Keratinocyte (primary cell): ENCODE measurements around the gene ATP1A4. TPM values are rescaled to one million over a fixed set of nuclear protein-coding genes. Genes with fewer than 3 reads are reported as not detected.

Experiments used
- DNase-seq: peaks from one replicate; pipeline ENCODE4 v3.0.0-alpha.2; 2011; ENCODE audit warnings: low read depth, missing footprints, low spot score
- FAIRE-seq: peaks from 2 replicates; lab custom pipeline; 2011; peaks lifted over from hg19 to GRCh38; lab: Jason Lieb, UNC
- H2AFZ ChIP-seq: 2 replicates; pipeline ENCODE4 v1.6.0; 2012; ENCODE audit warnings: low read length, control low read depth, inconsistent platforms; ENCODE audit not compliant: control insufficient read depth
- H3K27ac ChIP-seq: 2 replicates; pipeline ENCODE4 v1.5.1; 2011; ENCODE audit warnings: low read length; ENCODE audit not compliant: control insufficient read depth, insufficient read depth
- H3K27me3 ChIP-seq: 3 replicates; pipeline ENCODE4 v1.6.0; 2011; ENCODE audit warnings: low read length; ENCODE audit not compliant: control insufficient read depth, insufficient read depth; ENCODE audit errors: extremely low read depth
- H3K36me3 ChIP-seq, 2 experiments: 2 replicates in 1 of 2; 3 replicates in 1 of 2; pipeline ENCODE4 v1.5.1; 2011; ENCODE audit warnings: low read length in 2 of 2, mild to moderate bottlenecking in 1 of 2; ENCODE audit not compliant: control insufficient read depth in 2 of 2, insufficient read depth in 2 of 2; ENCODE audit errors: extremely low read depth in 1 of 2
- H3K4me1 ChIP-seq: 3 replicates; pipeline ENCODE4 v1.5.1; 2011; ENCODE audit warnings: low read length; ENCODE audit not compliant: control insufficient read depth, insufficient read depth; ENCODE audit errors: extremely low read depth
- H3K4me2 ChIP-seq: 3 replicates; pipeline ENCODE4 v1.6.0; 2011; ENCODE audit warnings: low read depth, low read length; ENCODE audit not compliant: control insufficient read depth, insufficient read depth; ENCODE audit errors: extremely low read depth
- H3K4me3 ChIP-seq, 3 experiments: fragments of 200-600 bp in 1 of 3; sonication (generic) in 1 of 3; 2 replicates in 2 of 3; 3 replicates in 1 of 3; pipeline ENCODE4 v1.5.1; 2011 to 2016; ENCODE audit warnings: low read length in 3 of 3, mild to moderate bottlenecking in 3 of 3, control low read depth in 2 of 3, inconsistent platforms in 1 of 3, low read depth in 1 of 3, mixed read lengths in 1 of 3, mixed run types in 1 of 3, moderate library complexity in 1 of 3; ENCODE audit not compliant: control insufficient read depth in 2 of 3, insufficient read depth in 2 of 3; ENCODE audit errors: extremely low read depth in 1 of 3
- H3K79me2 ChIP-seq: 2 replicates; pipeline ENCODE4 v1.6.0; 2012; ENCODE audit warnings: low read length; ENCODE audit not compliant: control insufficient read depth, insufficient read depth
- H3K9ac ChIP-seq: 3 replicates; pipeline ENCODE4 v1.6.0; 2011; ENCODE audit warnings: low read length; ENCODE audit not compliant: control insufficient read depth, insufficient read depth; ENCODE audit errors: extremely low read depth
- H3K9me1 ChIP-seq: 3 replicates; pipeline ENCODE4 v1.6.0; 2011; ENCODE audit warnings: low read length; ENCODE audit not compliant: control insufficient read depth, insufficient read depth; ENCODE audit errors: extremely low read depth
- H3K9me3 ChIP-seq: 2 replicates; pipeline ENCODE4 v1.5.1; 2012; ENCODE audit warnings: low read depth, low read length; ENCODE audit not compliant: control insufficient read depth
- H4K20me1 ChIP-seq: 3 replicates; pipeline ENCODE4 v1.6.0; 2011; ENCODE audit warnings: low read length; ENCODE audit not compliant: control insufficient read depth, insufficient read depth; ENCODE audit errors: extremely low read depth
- EZH2 ChIP-seq: IDR thresholded peaks from one replicate; pipeline ENCODE4 v1.6.1; 2012; ENCODE audit warnings: inconsistent platforms, mild to moderate bottlenecking, low read length, moderate library complexity
- dilution Hi-C: fragments of 300-500 bp; cut with MboI; formaldehyde crosslinking; loops from one replicate; pipeline ENCODE4 v1.7.0; 2020; ENCODE audit warnings: low sequenced_read_pairs; ENCODE audit not compliant: extremely low pct_ligation_motif_present
- polyA plus RNA-seq, 5 experiments: library from polyadenylated mRNA; depleted of rRNA in 3 of 5; stranded (reverse) in 3 of 5; stranded (forward) in 1 of 5; unstranded in 1 of 5; fragments of >200 nt; gene quantifications; 1 replicate in 1 of 5; 2 replicates in 3 of 5; 3 replicates in 1 of 5; pipeline versions ENCODE4 v1.2.1 to v1.2.3, GENCODE V29; 2011 to 2012; ENCODE audit warnings: missing spikeins in 2 of 5, low read depth in 1 of 5, low replicate concordance in 1 of 5
- TF ChIP-seq, protein P1 (sequence below), 3 experiments: IDR thresholded peaks in 1 of 3; conservative IDR thresholded peaks in 1 of 3; optimal IDR thresholded peaks in 1 of 3; 2 replicates in 2 of 3; 3 replicates in 1 of 3; pipeline versions ENCODE3 to v1.5.1; 2011; ENCODE audit warnings: low read length in 3 of 3, mild to moderate bottlenecking in 3 of 3, moderate library complexity in 2 of 3, control low read depth in 1 of 3, inconsistent platforms in 1 of 3; ENCODE audit not compliant: insufficient read depth in 2 of 3; ENCODE audit errors: extremely low read depth in 1 of 3

ATP1A4 gene
- polyA plus RNA-seq, 1 donor (not counting 4 experiments of a cell fraction or from before 2014, with no cell fraction given): not detected

- Histone ChIP-seq H3K4me3 (no peak overlapping the region), H3K4me1 (peaks cover 14% of the 10 kb centered on the region), H2AFZ (no peak overlapping the region), H3K9me1 (no peaks in the 10 kb centered on the region), H3K4me2 (no peak overlapping the region), H3K9me3 (no peaks in the 10 kb centered on the region), H3K9ac (no peak overlapping the region), H3K27me3 (no peaks in the 10 kb centered on the region), H4K20me1 (no peaks in the 10 kb centered on the region), H3K79me2 (no peaks in the 10 kb centered on the region), H3K36me3 (peaks cover 17 to 34% of the 10 kb centered on the region in 2 experiments), H3K27ac (no peak overlapping the region)
- dilution Hi-C loops: no loop called here
- DNase-seq (no peak), FAIRE-seq (no peak)
- TF ChIP-seq, protein P1, sequence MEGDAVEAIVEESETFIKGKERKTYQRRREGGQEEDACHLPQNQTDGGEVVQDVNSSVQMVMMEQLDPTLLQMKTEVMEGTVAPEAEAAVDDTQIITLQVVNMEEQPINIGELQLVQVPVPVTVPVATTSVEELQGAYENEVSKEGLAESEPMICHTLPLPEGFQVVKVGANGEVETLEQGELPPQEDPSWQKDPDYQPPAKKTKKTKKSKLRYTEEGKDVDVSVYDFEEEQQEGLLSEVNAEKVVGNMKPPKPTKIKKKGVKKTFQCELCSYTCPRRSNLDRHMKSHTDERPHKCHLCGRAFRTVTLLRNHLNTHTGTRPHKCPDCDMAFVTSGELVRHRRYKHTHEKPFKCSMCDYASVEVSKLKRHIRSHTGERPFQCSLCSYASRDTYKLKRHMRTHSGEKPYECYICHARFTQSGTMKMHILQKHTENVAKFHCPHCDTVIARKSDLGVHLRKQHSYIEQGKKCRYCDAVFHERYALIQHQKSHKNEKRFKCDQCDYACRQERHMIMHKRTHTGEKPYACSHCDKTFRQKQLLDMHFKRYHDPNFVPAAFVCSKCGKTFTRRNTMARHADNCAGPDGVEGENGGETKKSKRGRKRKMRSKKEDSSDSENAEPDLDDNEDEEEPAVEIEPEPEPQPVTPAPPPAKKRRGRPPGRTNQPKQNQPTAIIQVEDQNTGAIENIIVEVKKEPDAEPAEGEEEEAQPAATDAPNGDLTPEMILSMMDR (optimal IDR thresholded peaks at IDR 0.05 in 1 of 3, IDR thresholded peaks at IDR 0.05 in 1 of 3, conservative IDR thresholded peaks at IDR 0.05 in 1 of 3; ENCODE audit: extremely low read depth in 1 of 3, insufficient read depth in 2 of 3, low read length in 3 of 3): no peak
- no peak for TF ChIP-seq EZH2
Observed at GRCh38 chr1:160225345-160225744, 73.9 kb downstream of the ATP1A4 start.

- Histone ChIP-seq H4K20me1 (no peaks in the 10 kb centered on the region), H2AFZ (no peak overlapping the region), H3K4me2 (no peak overlapping the region), H3K27me3 (no peaks in the 10 kb centered on the region), H3K4me3 (no peak overlapping the region), H3K36me3 (peaks cover 19 to 32% of the 10 kb centered on the region in 2 experiments), H3K79me2 (no peaks in the 10 kb centered on the region), H3K9me1 (no peaks in the 10 kb centered on the region), H3K27ac (no peak overlapping the region), H3K9me3 (no peaks in the 10 kb centered on the region), H3K4me1 (peaks cover 14% of the 10 kb centered on the region), H3K9ac (no peak overlapping the region)
- FAIRE-seq: no peak
- no peak for DNase-seq
- dilution Hi-C loops: no loop called here
- TF ChIP-seq, protein P1 (optimal IDR thresholded peaks at IDR 0.05 in 1 of 3, IDR thresholded peaks at IDR 0.05 in 1 of 3, conservative IDR thresholded peaks at IDR 0.05 in 1 of 3; ENCODE audit: extremely low read depth in 1 of 3, insufficient read depth in 2 of 3, low read length in 3 of 3): no peak
- no peak for TF ChIP-seq EZH2
Observed at GRCh38 chr1:160226623-160227022, 75.2 kb downstream of the ATP1A4 start.
